GM18868 (cell line): Measurements from ENCODE around the gene AQP5.

Source experiments
- ATAC-seq: cut with Tn5 transposase; IDR thresholded peaks from one replicate; pipeline ENCODE4 v1.9.1; 2021; ENCODE audit warnings: mild to moderate bottlenecking, moderate library complexity; ENCODE audit not compliant: unreplicated experiment

The AQP5 gene

DNA sequence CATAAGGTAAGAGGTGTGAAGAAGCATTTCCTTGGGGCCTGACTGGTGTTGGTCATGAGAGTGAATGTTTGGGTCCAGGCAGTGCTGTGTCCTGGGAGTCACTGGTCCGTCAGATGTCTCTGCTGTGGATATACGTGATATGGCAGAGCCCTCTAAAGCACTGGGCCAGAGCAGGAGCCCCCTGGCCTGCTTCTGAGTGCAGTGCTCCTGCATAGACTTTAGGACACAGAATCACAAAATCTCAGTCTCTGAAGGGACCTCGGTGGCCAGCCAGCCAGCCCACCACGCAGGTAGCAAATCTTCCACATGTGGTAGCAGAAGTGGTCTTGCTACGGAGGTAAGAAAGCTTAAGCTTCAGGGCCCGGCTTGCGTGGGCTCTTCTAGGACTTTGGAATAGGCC lies 29.6 kb upstream of the AQP5 start:
- no peak for ATAC-seq

- ATAC-seq, result no peak
Observed at GRCh38 chr12:49932533-49933130, 29.0 kb upstream of the AQP5 start.

DNA sequence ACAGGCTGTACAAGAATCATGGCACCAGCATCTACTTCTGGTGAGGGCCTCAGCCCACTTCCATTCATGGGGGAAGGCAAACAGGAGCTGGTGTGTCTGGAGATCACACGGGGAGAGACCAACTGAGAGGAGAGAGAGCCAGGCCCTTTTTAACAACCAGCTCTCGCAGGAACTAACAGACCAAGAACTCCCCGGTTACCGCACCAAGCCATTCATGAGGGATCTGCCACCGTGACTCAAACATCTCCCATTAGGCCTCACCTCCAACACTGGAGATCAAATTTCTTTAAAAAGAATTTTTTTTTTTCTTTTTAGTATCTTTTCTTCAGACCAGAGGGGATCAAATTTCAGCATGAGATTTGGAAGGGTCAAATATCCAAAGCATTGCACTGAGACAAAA lies 27.9 kb upstream of the AQP5 start:
- ATAC-seq, result no peak

- ATAC-seq, result no peak
Observed at GRCh38 chr12:49934505-49934904, 27.2 kb upstream of the AQP5 start.

GRCh38 chr12:49936925-49937324 lies 24.7 kb upstream of the AQP5 start:
- ATAC-seq, result no peak

GRCh38 chr12:49937639-49938300 lies 23.9 kb upstream of the AQP5 start:
- no peak for ATAC-seq

DNA sequence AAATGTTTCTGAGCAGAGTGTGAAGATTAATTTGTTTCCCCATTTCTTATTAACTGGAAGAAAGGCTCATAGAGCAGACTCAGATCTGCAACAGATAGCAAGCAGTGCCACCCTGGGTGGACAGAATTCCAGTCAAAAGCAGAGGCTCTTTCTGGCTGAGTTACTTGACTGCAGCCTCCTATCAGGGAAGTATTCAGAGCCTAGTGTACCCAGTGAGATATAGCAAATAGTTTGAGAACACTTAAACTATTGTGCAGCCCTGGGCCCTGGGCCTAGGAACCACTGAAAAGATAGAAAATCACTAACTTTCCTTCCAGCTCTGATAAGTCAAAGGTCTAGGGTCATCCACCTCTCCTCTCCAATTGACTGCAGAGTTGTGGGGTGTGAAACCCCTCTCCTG lies 22.4 kb upstream of the AQP5 start:
- no peak for ATAC-seq

- ATAC-seq, result no peak
Observed at GRCh38 chr12:49939707-49940106, 22.0 kb upstream of the AQP5 start.

- ATAC-seq, result no peak
Observed at GRCh38 chr12:49941556-49942511, 19.8 kb upstream of the AQP5 start.

- ATAC-seq, result no peak
Observed at GRCh38 chr12:49942512-49942893, 19.2 kb upstream of the AQP5 start.

DNA sequence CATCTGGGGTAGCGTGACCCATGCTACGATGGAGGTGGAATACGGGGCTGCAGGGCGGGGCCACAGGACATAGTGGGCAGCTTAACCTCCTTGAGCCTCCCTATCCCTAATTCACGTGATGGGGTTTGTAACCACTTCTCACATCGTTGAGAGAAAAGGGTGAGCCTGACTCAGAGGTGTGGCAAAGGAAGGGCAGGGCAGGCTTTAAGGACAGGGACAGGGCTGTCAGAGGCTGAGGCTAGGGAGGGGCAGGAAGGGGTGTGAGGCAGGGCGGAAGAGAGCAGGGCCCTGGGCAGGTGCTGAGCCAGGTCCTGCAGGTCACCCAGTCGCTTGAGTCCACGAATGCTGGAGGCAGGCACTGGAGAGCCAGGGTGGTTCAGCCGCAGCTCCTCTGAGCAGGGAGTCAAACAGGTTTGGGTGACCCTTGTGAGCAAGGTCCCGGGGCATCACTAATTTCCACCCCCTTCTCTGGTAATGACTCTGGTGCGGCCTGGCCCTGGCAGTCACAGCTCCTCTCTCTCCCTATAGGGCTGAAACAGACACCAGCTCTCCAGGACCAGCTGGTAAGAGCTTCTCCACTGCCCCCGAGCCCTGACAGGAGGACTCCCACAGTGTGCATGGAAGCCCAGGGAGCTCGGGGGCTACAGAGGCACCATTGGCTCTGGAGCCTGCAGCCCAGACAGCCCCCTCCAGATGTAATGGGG lies 18.6 kb upstream of the AQP5 start:
- no peak for ATAC-seq

GRCh38 chr12:49943625-49943960 lies 18.1 kb upstream of the AQP5 start:
- ATAC-seq, result no peak

- no peak for ATAC-seq
Observed at GRCh38 chr12:49944046-49944445, 17.6 kb upstream of the AQP5 start.

DNA sequence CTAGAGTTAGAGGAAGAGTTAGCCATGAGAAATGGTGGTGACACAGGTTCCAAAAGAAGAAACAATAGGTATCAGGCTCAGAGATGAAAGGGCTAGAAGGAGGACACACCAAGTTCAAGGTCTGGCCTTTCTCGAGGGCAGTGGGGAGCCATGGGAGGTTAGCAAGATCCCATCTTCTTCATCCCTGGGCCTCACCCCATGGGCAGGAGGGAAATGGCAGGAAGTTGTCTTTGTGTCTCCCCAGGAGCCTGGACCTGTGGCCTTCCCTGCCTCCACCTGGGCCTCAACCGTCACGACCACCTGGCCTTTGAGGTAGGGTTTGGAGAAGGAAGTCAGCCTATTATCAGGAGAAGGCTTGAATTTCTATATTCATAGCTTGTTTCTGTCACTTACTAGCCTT lies 17.0 kb upstream of the AQP5 start:
- ATAC-seq, result no peak

GRCh38 chr12:49945394-49946080 lies 16.1 kb upstream of the AQP5 start:
- peak; percentile 86 for ATAC-seq

DNA sequence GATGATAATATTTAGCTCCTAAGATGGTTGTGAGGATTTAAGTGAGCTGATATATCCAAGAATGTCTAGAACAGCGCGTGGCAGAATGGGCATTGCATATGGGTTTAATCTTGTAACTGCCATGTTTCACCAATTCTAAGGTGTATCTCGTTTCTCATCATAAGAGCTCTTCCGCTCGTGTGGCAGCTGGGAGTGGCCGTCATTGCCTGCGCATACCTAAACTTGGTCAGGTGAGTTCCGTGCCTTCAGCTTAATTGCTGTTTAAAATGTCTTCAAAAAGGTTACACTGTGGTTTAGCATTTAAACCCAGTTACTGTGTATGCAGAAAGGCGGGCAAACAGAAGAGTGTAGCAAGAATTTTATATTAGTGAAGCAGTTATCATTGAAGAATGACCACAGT lies 15.6 kb upstream of the AQP5 start:
- no peak for ATAC-seq

DNA sequence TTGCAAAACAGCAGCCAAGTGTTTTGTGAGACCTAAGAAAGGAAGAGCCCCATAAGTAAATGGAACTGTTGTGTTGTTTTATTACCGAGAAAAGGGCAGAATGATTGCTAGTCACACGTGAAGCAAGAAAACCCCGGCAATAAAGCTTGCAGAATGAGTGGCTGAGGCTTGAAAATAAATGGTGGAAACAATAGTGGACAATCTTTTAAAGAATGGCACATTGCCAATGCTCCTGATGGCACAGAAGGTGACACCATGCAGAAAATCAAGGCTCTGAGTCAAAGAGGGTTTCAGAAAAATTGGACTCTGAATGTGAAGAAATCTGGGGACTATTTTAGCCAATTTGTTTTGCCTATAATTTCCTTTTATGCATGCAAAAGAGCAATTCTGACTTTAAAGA lies 15.2 kb upstream of the AQP5 start:
- ATAC-seq, result no peak

GRCh38 chr12:49947593-49948226 lies 14.0 kb upstream of the AQP5 start:
- no peak for ATAC-seq

- ATAC-seq, result no peak
Observed at GRCh38 chr12:49948866-49949845, 12.5 kb upstream of the AQP5 start.
